Suprapubic skin (tissue), 4 donors: Measurements from ENCODE around the gene TNS1.

Experiments
- CTCF ChIP-seq, 2 donors: fragments of 200-600 bp in 1 of 2; fragments of 450-650 bp in 1 of 2; sonication (generic) in 1 of 2; IDR thresholded peaks; one replicate each; pipeline ENCODE4 v1.5.1; 2016 to 2019; ENCODE audit warnings: antibody characterized with exemption in 2 of 2, mild to moderate bottlenecking in 1 of 2, moderate library complexity in 1 of 2
- EP300 ChIP-seq: sonication (generic); formaldehyde crosslinking; IDR thresholded peaks from one replicate; pipeline ENCODE4 v1.6.1; 2017; ENCODE audit warnings: antibody characterized with exemption
- POLR2A ChIP-seq, 2 donors: fragments of 450-650 bp; IDR thresholded peaks; one replicate each; pipeline ENCODE4 v1.6.1; 2017; ENCODE audit warnings: antibody characterized with exemption in 2 of 2, mild to moderate bottlenecking in 2 of 2, moderate library complexity in 2 of 2
- POLR2AphosphoS5 ChIP-seq, 3 donors: sonication (generic); formaldehyde crosslinking; IDR thresholded peaks; one replicate each; pipeline ENCODE4 v1.6.1; 2017; ENCODE audit warnings: antibody characterized with exemption in 3 of 3

- TF ChIP-seq CTCF (IDR thresholded peaks at IDR 0.05) (no peak), POLR2A (IDR thresholded peaks at IDR 0.05) (no peak), EP300 (no peak), POLR2AphosphoS5 (IDR thresholded peaks at IDR 0.05) (no peak)
Observed at GRCh38 chr2:217981971-217982370, 20.8 kb downstream of the TNS1 start.
